Measurements from ENCODE around the gene PRKAR1B. TPM values are rescaled to one million over a fixed set of nuclear protein-coding genes. Genes with fewer than 3 reads are reported as not detected.

The PRKAR1B gene
- total and polyA plus RNA-seq, 8 donors = 4.5 to 45.8 (median 11.1) TPM

GRCh38 chr7:510131-510481, 217.0 kb downstream of the PRKAR1B start:
- H3K36me3 ChIP-seq = peaks cover 16 to 76% (median 49%) of the 10 kb centered on the region in 4 donors
- H3K27ac ChIP-seq = no peak overlapping the region
- DNase-seq = no peak
- intact Hi-C loops (cut with DNase I; ENCODE audit: low total_unique reads) = loop anchor here (10.0 kb wide), 1 partner anchor 175 kb away; no protein-coding TSS in a partner anchor
- TF ChIP-seq EP300 (IDR thresholded peaks at IDR 0.05) (no peak), CTCF (IDR thresholded peaks at IDR 0.05) (no peak), POLR2A (IDR thresholded peaks at IDR 0.05) (no peak), POLR2AphosphoS5 (IDR thresholded peaks at IDR 0.05) (no peak)
- WGBS, 5 donors = 83 to 92% (median 88%) methylated on average over 15 to 17 of the region's 17 CpGs
- peaks cover 39 to 69% (median 56%) of the 10 kb centered on the region in 4 donors for H3K4me1 ChIP-seq
- H3K4me3 ChIP-seq = no peak overlapping the region
- no peaks in the 10 kb centered on the region for H3K9me3 ChIP-seq
- peaks cover 0 to 4% (median 0%) of the 10 kb centered on the region in 3 donors for H3K27me3 ChIP-seq

GRCh38 chr7:509426-510130, 217.5 kb downstream of the PRKAR1B start:
- WGBS, 5 donors = 90 to 94% (median 92%) methylated on average over 20 of the region's 20 CpGs
- peaks cover 42 to 69% (median 56%) of the 10 kb centered on the region in 4 donors for H3K4me1 ChIP-seq
- no peaks in the 10 kb centered on the region for H3K9me3 ChIP-seq
- intact Hi-C loops (cut with DNase I; ENCODE audit: low total_unique reads) = loop anchor here (10.0 kb wide), 1 partner anchor 175 kb away; no protein-coding TSS in a partner anchor
- peaks cover 16 to 76% (median 49%) of the 10 kb centered on the region in 4 donors for H3K36me3 ChIP-seq
- no peak for TF ChIP-seq EP300 (IDR thresholded peaks at IDR 0.05)
- TF ChIP-seq CTCF (IDR thresholded peaks at IDR 0.05) = no peak
- TF ChIP-seq POLR2AphosphoS5 (IDR thresholded peaks at IDR 0.05) = no peak
- no peak for TF ChIP-seq POLR2A (IDR thresholded peaks at IDR 0.05)
- no peak overlapping the region for H3K4me3 ChIP-seq
- H3K27ac ChIP-seq = no peak overlapping the region
- H3K27me3 ChIP-seq = no peaks in the 10 kb centered on the region
- DNase-seq = no peak

GRCh38 chr7:508461-509170, 218.5 kb downstream of the PRKAR1B start:
- no peak for TF ChIP-seq POLR2AphosphoS5 (IDR thresholded peaks at IDR 0.05)
- TF ChIP-seq CTCF (IDR thresholded peaks at IDR 0.05) = no peak
- TF ChIP-seq EP300 (IDR thresholded peaks at IDR 0.05) = no peak
- TF ChIP-seq POLR2A (IDR thresholded peaks at IDR 0.05) = no peak
- no peak for DNase-seq
- Histone ChIP-seq H3K4me1 (peaks cover 44 to 69% (median 56%) of the 10 kb centered on the region in 4 donors), H3K9me3 (no peaks in the 10 kb centered on the region), H3K36me3 (peaks cover 16 to 72% (median 49%) of the 10 kb centered on the region in 4 donors), H3K27ac (no peak overlapping the region), H3K27me3 (no peaks in the 10 kb centered on the region), H3K4me3 (no peak overlapping the region)
- intact Hi-C loops (cut with DNase I; ENCODE audit: low total_unique reads) = no loop called here
- WGBS, 5 donors = 86 to 92% (median 89%) methylated on average over 11 to 12 of the region's 12 CpGs

GRCh38 chr7:507623-508300, 219.3 kb downstream of the PRKAR1B start:
- DNase-seq = no peak

More at GRCh38 chr7:507623-508300, 219.3 kb downstream of the PRKAR1B start:
- Histone ChIP-seq H3K9me3 (no peaks in the 10 kb centered on the region), H3K27ac (peak overlapping the region in 2 of 5 donors; percentile 38 to 86), H3K36me3 (peaks cover 16 to 70% (median 49%) of the 10 kb centered on the region in 4 donors), H3K4me1 (peaks cover 43 to 69% (median 55%) of the 10 kb centered on the region in 4 donors), H3K4me3 (no peak overlapping the region), H3K27me3 (no peaks in the 10 kb centered on the region)
- intact Hi-C loops (cut with DNase I; ENCODE audit: low total_unique reads) = no loop called here
- TF ChIP-seq POLR2AphosphoS5 (IDR thresholded peaks at IDR 0.05) (no peak), CTCF (IDR thresholded peaks at IDR 0.05) (no peak), EP300 (IDR thresholded peaks at IDR 0.05) (no peak), POLR2A (IDR thresholded peaks at IDR 0.05) (no peak)
- 74 to 81% (median 77%) methylated on average over 16 to 17 of the region's 17 CpGs for WGBS, 5 donors

All from stomach (tissue), 9 donors.